HTERT RPE-1 (cell line): Measurements from ENCODE around the gene GPHN.

Experiments
- in situ Hi-C: fragments of 300-500 bp; cut with MboI; formaldehyde crosslinking; loops from 4 replicates; pipeline ENCODE4 v1.14.3; 2020; ENCODE audit warnings: low sequenced_read_pairs

GPHN gene

GRCh38 chr14:66916421-66916820 is 408.5 kb downstream of the GPHN start:
- in situ Hi-C loops = no loop called here

DNA sequence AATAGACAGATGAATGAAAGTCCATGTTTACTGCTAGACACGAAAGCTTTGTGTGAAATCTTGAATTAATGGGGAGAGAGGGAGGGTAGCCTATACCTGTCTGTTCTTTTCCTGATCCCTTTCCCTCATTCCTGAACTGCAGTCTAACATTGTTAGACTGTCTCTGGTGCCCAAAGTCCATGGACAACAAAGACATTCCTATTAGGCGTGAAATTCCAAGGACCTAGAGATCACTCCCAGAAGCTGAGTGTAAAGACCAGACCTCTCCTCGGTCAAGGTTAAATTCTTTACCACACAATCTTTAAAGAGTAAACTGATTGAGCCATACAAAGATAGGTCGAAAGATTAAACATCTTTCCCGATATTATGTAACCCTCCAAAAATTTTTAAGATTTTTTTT is 410.6 kb downstream of the GPHN start:
- in situ Hi-C loops = no loop called here

DNA sequence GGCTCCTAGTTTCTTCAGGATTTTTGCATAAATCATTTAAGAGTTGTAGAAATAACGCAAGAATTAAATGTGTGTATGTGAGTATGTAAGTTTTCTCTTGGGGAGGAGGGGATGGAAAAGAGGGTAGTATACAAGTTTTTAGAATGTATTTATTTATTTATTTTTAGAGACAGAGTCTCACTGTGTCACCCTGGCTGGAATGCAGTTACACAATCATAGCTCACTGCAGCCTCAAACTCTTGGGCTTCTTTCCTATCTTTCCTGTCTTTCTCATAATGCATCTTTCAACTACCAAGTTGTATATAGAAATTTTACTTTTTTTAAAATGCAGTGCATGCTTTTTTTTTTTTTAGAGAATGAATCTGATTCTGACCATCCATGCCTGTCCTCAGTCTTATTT is 412.2 kb downstream of the GPHN start:
- in situ Hi-C loops = no loop called here

- in situ Hi-C loops = no loop called here
Measured at GRCh38 chr14:66923251-66923650, 415.3 kb downstream of the GPHN start.

DNA sequence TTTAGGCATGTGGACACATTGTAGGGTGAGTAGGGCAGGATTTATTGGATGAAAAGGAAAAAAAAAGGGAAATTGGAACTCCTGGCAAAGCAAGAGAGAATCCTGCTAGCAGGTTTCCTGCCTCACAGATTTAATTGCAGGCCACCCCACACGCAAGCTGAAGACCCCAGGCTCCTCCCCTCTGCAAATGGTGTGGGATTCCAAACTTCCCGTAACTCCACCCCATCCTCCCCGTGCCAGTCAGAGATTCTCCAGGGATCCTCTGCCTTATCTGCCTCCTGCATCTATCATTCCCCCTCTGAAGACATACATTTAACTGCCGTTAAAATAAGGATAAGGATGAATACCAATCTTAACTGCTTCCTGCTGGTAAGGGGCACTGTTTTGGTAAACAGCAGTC is 431.5 kb downstream of the GPHN start:
- in situ Hi-C loops = no loop called here

DNA sequence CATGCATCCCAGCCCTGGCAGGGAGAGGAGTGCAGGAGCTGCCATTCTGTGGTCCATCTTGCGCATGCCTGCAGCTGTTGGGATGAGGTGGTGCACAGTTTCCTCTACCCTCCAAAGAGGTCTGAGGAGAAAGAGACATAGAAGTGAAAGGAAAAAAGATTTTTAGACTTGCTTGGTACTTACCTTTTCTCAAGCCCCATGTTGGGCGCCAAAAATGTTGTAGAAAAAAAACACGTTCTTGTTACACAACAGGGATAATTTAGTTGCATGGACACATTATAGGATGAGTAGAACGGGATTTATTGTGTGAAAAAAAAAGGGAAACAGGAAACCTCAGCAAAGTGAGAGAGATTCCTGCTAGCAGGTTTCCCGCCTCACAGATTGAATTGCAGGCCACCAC is 436.9 kb downstream of the GPHN start:
- in situ Hi-C loops = no loop called here

- in situ Hi-C loops = no loop called here
Measured at GRCh38 chr14:66955159-66955558, 447.2 kb downstream of the GPHN start.

DNA sequence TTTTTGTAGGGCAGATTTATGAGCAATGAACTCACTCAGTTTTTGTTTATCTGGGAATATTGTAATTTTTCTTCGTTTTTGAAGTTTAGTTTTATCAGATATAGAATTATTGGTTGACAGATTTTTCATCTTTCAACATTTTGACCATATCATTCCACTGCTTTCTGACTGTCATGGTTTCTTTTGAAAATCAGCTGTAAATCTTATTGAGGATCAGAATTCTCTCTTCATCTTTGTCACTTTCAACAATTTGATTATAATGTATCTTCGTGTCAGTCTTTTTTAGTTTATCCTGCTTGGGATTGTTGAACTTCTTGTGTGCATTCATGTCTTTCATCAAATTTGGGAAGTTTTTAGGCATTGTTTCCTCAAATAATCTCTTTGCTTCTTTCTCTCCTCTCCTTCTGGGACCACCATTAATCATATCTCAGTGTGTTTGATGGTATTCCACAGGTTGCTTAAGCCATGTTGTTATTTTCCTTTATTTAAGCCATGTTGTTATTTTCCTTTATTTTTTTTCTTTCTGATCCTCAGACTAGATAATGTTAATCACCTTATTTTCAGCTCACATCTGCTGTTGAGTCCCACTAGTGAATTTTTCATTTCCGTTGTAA is 451.6 kb downstream of the GPHN start:
- in situ Hi-C loops = no loop called here

DNA sequence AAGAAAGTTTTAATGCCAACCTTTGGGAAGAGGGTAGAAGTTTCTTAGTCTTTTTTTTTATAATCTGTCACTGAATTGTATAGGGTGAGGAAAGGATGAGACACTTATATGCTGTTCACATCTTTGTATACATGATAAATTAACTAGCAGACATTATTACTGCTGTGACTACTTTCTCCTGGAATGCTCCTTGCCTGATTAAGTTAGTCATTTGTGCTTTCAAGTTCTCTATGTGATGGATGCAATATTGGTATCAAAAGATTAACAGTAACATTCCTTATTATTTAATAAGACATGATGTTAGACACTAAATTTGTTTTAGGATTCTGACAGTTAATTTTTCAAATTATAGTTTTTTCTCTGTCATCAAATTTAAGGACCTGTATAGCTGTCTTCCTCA is 457.9 kb downstream of the GPHN start:
- in situ Hi-C loops = no loop called here

DNA sequence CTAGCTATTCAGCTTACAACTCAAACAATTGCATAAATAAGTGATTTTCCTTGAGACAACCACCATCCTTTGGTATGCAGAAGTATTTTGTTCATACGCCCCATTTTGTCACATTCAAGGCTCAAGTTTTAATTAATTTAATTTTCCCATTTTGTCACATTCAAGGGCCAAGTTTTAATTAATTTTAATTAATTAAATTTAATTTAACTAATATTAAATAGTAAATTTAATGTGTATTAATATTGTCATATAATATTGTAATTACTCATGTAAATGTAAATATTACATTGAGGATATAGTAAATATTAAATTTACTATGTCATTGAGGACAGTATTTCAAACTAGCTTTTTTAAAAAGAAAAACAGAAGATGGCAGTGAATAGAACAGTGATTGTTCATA is 464.5 kb downstream of the GPHN start:
- in situ Hi-C loops = no loop called here

GRCh38 chr14:66974397-66975025 is 466.6 kb downstream of the GPHN start:
- in situ Hi-C loops = no loop called here

DNA sequence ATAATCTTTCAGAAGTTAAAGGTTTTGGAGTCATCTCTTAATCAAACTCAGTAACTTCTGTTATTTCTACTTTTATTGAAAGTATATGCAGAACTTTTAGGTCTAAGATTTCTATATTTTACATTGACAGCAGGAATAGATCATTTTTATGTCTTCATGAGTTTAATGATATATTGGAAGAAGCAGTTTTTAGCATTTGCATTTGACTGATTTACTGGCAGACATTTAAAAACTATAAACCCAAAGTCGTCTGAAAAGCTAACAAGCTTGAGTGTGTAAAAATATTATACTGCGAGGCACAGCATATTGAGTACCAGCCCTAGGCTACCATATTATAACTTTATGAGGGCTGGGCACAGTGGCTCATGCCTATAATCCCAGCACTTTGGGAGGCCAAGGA is 467.3 kb downstream of the GPHN start:
- in situ Hi-C loops = no loop called here

DNA sequence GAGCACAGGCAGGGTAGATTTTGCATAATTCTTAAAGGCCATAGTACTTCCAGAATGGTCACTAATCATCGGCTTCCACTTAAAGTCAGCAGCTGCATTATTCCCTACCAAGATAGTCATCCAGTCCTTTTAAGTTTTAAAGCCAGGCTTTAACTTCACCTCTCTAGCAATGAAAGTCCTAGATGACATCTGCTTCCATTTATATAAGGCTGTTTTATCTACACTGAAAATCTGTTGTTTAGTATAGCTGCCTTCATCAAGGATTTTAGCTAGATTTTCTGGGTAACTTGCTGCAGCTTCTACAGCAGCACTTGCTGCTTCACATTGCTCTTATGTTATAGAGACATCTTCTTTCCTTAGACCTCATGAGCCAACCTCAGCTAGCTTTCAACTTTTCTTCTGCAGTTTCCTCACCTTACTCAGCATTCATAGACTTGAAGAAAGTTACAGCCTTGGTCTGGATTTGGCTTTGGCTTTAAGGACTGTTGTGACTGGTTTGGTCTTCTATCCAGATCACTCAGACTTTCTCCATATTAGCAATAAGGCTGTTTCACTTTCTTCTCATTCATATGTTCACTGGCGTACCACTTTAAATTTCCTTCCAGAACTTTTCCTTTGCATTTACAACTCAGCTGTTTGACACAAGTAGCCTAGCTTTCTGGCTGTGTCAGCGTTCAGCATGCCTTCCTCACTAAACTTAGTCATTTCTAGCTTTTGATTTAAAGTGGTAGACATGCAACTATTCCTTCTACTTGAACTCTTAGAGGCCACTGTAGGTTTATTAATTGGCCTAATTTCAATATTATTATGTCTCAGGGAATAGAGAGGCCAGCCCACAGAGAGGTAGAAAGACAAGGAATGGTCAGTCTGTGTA is 471.4 kb downstream of the GPHN start:
- in situ Hi-C loops = no loop called here

DNA sequence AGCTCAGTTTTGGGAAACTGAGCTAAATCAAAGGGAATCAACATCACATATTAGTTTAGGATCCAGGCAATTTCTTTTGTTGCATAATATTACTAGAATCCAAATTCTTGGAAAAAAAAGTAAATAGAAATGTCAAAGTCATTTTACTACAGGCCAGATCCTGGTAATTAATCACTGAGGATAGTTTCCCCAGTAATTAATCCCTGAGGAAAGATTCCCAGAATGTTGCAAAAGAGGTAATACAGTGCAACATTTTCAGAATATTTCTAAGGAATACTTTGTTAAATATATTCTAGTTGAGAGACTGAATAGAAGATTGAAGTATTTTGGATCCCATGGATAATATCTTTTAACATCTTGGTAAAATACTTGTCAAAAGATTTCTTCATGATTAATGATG is 474.3 kb downstream of the GPHN start:
- in situ Hi-C loops = no loop called here

DNA sequence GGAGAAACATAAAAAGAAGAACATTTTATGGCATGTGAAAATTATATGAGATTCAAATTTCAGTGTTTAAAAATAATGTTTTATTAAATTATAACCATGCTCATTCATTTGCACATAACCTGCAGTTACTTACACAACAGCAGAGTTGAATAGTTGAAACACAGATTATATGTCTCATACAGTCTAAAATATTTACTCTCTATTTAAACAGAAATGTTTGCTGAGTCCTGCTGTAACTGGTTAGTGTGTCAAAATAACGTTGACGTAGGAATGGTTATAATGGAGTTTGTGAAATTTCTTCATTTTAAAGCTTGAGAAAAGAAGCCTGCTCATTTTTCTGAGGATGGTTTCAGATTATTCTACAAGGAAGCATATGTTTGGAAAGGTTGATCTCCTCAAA is 484.8 kb downstream of the GPHN start:
- in situ Hi-C loops = no loop called here

DNA sequence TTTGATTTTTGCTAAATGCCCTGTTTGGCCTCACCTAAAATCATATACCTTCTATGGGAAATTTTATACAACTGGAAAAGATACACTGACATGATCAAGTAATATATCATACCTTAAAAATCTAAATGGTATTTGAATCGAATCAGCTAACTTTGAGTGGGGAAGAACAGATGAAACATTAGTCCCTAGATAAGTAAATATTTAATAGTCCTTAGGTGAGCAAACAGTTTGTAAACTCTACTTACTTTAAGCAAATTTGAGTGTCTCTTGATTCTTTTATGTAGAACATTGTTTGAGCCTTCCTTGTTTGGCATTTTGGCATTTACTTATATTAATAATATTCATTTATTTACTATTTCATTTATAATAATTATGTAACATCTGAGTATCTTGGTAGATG is 485.6 kb downstream of the GPHN start:
- in situ Hi-C loops = no loop called here

- in situ Hi-C loops = no loop called here
Measured at GRCh38 chr14:66998013-66998412, 490.1 kb downstream of the GPHN start.

DNA sequence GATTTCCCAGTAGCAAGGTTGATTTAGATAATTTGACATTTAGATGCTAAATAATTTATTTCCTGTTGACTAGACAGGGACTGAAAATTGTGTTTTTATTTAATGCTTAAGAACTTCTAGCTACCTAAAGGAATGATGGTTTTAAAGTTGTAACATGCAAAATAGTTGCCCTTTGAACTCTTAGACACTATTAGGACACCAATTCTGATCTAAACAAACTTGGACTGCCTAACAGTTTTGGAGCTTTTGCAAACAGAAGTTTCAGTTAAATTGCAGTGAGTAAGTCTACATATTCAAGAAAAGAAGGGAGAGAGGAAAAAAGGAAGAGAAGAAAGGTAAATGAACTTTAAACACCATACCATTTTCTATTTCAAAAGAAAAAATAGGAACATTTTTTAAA is 492.0 kb downstream of the GPHN start:
- in situ Hi-C loops = no loop called here

DNA sequence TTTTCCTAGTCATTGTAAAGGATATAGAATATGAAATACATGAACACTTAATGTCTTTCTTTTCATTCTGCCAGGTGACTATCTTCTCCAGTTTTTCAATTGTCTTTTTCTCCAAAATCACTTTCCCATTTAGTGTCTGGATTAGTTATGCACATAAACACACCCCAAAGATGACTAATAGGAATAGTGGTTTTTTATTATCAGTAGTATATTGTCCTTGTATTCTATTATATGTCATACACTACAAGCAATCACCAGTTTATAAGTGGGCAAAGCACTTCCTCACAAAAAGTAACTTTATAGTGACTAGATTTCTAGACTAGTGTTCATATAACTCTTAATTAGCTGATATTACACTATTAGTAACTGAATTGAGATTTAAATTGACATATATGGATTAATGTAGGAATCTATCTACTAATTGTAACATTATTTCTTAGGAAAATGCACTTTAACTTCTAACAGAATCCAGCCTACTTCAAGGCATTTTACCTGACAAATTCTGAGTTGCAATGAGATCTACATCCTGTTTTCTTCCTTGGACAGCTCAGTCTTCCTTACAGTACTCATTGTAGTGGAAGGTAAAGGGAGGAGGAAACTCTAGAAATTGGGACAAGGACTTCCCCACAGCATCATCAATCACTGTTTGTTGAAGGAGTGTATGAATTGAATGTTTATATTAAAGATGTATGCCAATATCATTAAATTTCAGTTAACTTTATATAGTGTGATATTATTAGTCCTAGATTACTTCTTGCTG is 495.2 kb downstream of the GPHN start:
- in situ Hi-C loops = no loop called here

GRCh38 chr14:67004521-67004920 is 496.6 kb downstream of the GPHN start:
- in situ Hi-C loops = no loop called here

GRCh38 chr14:67010602-67011001 is 502.7 kb downstream of the GPHN start:
- in situ Hi-C loops = no loop called here
